Suprapubic skin (tissue), 4 donors: ENCODE data around the gene C2.

Experiments
- CTCF ChIP-seq, 2 donors: fragments of 200-600 bp in 1 of 2; fragments of 450-650 bp in 1 of 2; sonication (generic) in 1 of 2; IDR thresholded peaks; one replicate each; pipeline ENCODE4 v1.5.1; 2016 to 2019; ENCODE audit warnings: antibody characterized with exemption in 2 of 2, mild to moderate bottlenecking in 1 of 2, moderate library complexity in 1 of 2
- EP300 ChIP-seq: sonication (generic); formaldehyde crosslinking; IDR thresholded peaks from one replicate; pipeline ENCODE4 v1.6.1; 2017; ENCODE audit warnings: antibody characterized with exemption
- POLR2A ChIP-seq, 2 donors: fragments of 450-650 bp; IDR thresholded peaks; one replicate each; pipeline ENCODE4 v1.6.1; 2017; ENCODE audit warnings: antibody characterized with exemption in 2 of 2, mild to moderate bottlenecking in 2 of 2, moderate library complexity in 2 of 2
- POLR2AphosphoS5 ChIP-seq, 3 donors: sonication (generic); formaldehyde crosslinking; IDR thresholded peaks; one replicate each; pipeline ENCODE4 v1.6.1; 2017; ENCODE audit warnings: antibody characterized with exemption in 3 of 3

- TF ChIP-seq EP300 (no peak), POLR2A (IDR thresholded peaks at IDR 0.05) (no peak), CTCF (IDR thresholded peaks at IDR 0.05) (no peak), POLR2AphosphoS5 (IDR thresholded peaks at IDR 0.05) (no peak)
These were observed 30.9 kb downstream of the C2 start for GRCh38 chr6:31958412-31958740.
